ENCODE measurements around the gene ENTPD6.

The ENTPD6 gene

DNA sequence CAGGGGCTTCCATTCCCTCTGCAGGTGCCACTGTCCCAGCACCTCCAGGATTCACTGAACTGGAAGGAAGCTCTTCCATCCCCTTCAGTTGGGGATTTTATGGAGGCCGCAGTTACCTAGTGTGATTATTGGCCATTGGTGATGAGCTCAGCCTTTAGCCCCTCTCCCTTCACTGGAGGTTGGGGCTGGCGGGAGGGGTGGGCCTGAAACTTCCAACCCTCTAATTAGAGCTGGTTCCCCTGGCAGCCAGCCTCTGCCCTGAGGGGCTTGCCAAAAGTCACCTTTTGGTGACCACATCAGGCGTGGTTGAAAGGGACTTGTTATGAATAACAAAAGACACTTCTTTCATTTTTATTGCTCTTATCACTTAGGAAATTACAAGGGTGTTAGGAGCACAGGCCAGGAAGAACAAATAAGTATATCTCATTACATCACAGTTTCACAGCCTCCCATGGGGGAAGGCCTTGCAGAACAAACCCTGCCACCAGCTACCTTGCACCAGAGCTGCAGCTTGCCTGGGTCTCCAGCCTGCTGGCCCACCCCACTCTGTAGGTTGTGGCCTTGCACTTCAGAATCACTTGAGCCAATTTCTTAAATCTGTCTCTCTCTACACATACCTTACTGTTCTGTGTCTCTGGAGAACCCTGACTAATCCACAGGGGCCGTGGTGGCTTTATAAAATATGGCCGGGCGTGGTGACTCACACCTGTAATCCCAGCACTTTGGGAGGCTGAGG is 57.3 kb downstream of the ENTPD6 start:
- H3K27ac ChIP-seq (ENCODE audit: low read depth, low read length): no peak overlapping the region
- H3K9ac ChIP-seq (ENCODE audit: low read length): no peak overlapping the region
- peaks cover 27% of the 10 kb centered on the region; the same call in 1 of the 2 replicates for H3K4me1 ChIP-seq (ENCODE audit: control insufficient read depth, insufficient read depth, low read length)
- no peaks in the 10 kb centered on the region for H3K27me3 ChIP-seq (ENCODE audit: control insufficient read depth, insufficient read depth, low read length)
- H3K4me3 ChIP-seq (ENCODE audit: low read depth, low read length): no peak overlapping the region
- peaks cover 6% of the 10 kb centered on the region for H3K36me3 ChIP-seq (ENCODE audit: control insufficient read depth, insufficient read depth, low read length)
- no peaks in the 10 kb centered on the region for H3K9me3 ChIP-seq (ENCODE audit: control insufficient read depth, insufficient read depth, low read depth, low read length)

DNA sequence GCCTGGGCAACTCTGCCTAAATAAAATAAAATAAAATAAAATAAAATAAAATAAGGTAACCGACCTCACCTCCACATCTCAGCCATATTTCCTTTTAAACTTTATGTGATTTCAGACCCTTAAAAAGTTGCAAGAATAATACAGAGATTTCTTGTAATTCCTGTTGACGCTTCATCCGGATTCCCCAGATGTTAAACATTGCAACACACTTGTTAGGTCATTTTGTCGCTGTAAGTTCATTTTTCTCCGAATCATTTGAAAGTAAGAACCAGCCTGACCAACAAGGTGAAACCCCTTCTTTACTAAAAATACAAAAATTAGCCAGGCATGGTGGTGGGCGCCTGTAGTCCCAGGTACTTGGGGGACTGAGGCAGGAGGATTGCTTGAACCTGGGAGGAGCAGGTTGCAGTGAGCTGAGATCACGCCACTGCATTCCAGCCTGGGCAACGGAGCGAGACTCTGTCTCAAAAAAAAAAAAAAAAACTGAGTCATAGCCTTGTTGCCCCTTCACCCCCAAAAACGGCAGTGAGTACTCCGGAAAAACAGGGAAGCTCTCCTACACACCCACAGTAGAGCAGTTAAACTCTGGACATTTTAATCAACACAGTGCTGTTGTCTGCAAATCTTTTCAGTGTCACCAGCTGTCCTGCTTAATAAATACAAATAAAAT is 58.2 kb downstream of the ENTPD6 start:
- no peak overlapping the region for H3K27ac ChIP-seq (ENCODE audit: low read depth, low read length)
- no peaks in the 10 kb centered on the region for H3K9me3 ChIP-seq (ENCODE audit: control insufficient read depth, insufficient read depth, low read depth, low read length)
- no peak overlapping the region for H3K9ac ChIP-seq (ENCODE audit: low read length)
- H3K27me3 ChIP-seq (ENCODE audit: control insufficient read depth, insufficient read depth, low read length): no peaks in the 10 kb centered on the region
- peaks cover 6% of the 10 kb centered on the region for H3K36me3 ChIP-seq (ENCODE audit: control insufficient read depth, insufficient read depth, low read length)
- H3K4me3 ChIP-seq (ENCODE audit: low read depth, low read length): no peak overlapping the region
- H3K4me1 ChIP-seq (ENCODE audit: control insufficient read depth, insufficient read depth, low read length): peaks cover 27% of the 10 kb centered on the region; the same call in 1 of the 2 replicates

- H3K4me1 ChIP-seq (ENCODE audit: control insufficient read depth, insufficient read depth, low read length): peaks cover 21% of the 10 kb centered on the region; the same call in 1 of the 2 replicates
- H3K9ac ChIP-seq (ENCODE audit: low read length): no peak overlapping the region
- no peak overlapping the region for H3K4me3 ChIP-seq (ENCODE audit: low read depth, low read length)
- H3K27me3 ChIP-seq (ENCODE audit: control insufficient read depth, insufficient read depth, low read length): no peaks in the 10 kb centered on the region
- peaks cover 10% of the 10 kb centered on the region for H3K36me3 ChIP-seq (ENCODE audit: control insufficient read depth, insufficient read depth, low read length)
- no peaks in the 10 kb centered on the region for H3K9me3 ChIP-seq (ENCODE audit: control insufficient read depth, insufficient read depth, low read depth, low read length)
- no peak overlapping the region for H3K27ac ChIP-seq (ENCODE audit: low read depth, low read length)
Observed at GRCh38 chr20:25254571-25254970, 59.1 kb downstream of the ENTPD6 start.

- H3K4me1 ChIP-seq (ENCODE audit: control insufficient read depth, insufficient read depth, low read length): peaks cover 19% of the 10 kb centered on the region; the same call in 1 of the 2 replicates
- no peak overlapping the region for H3K4me3 ChIP-seq (ENCODE audit: low read depth, low read length)
- H3K9me3 ChIP-seq (ENCODE audit: control insufficient read depth, insufficient read depth, low read depth, low read length): no peaks in the 10 kb centered on the region
- no peak overlapping the region for H3K9ac ChIP-seq (ENCODE audit: low read length)
- H3K27me3 ChIP-seq (ENCODE audit: control insufficient read depth, insufficient read depth, low read length): no peaks in the 10 kb centered on the region
- H3K27ac ChIP-seq (ENCODE audit: low read depth, low read length): no peak overlapping the region
- H3K36me3 ChIP-seq (ENCODE audit: control insufficient read depth, insufficient read depth, low read length): peaks cover 16% of the 10 kb centered on the region
Observed at GRCh38 chr20:25254986-25255680, 59.6 kb downstream of the ENTPD6 start.

DNA sequence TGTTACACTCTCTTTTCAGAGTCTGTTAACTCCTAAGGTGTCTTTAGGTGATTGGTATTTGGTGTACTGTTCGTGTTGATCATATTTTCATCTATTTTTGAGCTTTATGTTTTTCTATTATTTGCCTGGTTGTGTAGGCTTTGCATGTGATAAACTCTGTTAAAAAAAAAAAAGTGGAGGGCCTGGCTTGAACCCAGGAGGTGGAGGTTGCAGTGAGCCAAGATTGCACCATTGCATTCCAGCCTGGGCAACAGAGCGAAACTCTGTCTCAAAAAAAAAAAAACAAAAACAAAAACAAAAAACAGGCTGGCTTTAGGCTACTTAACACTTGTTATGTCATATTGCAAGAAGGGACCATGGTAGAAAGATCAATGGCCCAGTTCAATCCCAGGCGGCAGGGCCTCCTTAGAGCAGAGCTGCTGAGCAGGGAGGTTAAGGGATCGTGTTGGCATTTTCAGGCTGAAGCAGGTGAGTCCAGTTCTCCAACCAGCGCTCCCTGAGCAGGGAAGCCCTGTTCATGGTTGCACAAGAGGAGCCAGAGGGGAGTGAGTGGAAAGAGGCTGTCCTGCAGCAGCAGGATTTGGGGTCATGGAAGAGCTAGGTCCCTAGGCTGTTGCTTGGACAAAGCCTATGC is 60.8 kb downstream of the ENTPD6 start:
- Histone ChIP-seq H3K27ac (ENCODE audit: low read depth, low read length) (no peak overlapping the region), H3K4me1 (ENCODE audit: control insufficient read depth, insufficient read depth, low read length) (peaks cover 16% of the 10 kb centered on the region; the same call in 1 of the 2 replicates), H3K9ac (ENCODE audit: low read length) (no peak overlapping the region), H3K4me3 (ENCODE audit: low read depth, low read length) (no peak overlapping the region), H3K27me3 (ENCODE audit: control insufficient read depth, insufficient read depth, low read length) (no peaks in the 10 kb centered on the region), H3K36me3 (ENCODE audit: control insufficient read depth, insufficient read depth, low read length) (peaks cover 25% of the 10 kb centered on the region), H3K9me3 (ENCODE audit: control insufficient read depth, insufficient read depth, low read depth, low read length) (peaks cover 6% of the 10 kb centered on the region; the same call in 1 of the 2 replicates)

DNA sequence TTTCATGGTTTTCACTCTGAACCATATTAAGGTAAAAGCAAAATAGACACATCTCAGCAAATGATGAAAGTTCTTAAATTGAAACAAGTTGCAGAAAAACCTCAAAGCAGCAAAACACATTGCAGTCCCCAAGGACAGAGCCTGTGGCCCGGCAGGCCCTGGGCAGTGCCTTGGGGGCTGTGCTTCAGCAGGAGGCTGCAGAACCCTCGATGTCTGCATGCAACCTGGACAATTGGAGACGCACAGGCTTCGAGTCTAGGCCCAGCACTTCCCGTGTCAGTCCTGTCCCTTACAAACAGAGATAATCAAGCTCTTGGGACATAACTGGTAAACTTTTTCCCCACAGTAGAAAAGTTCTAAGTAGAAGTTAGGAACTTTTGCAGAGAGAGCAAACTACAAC is 61.6 kb downstream of the ENTPD6 start:
- Histone ChIP-seq H3K9me3 (ENCODE audit: control insufficient read depth, insufficient read depth, low read depth, low read length) (peaks cover 6% of the 10 kb centered on the region; the same call in 1 of the 2 replicates), H3K9ac (ENCODE audit: low read length) (no peak overlapping the region), H3K4me1 (ENCODE audit: control insufficient read depth, insufficient read depth, low read length) (peaks cover 15% of the 10 kb centered on the region; the same call in 1 of the 2 replicates), H3K27ac (ENCODE audit: low read depth, low read length) (no peak overlapping the region), H3K36me3 (ENCODE audit: control insufficient read depth, insufficient read depth, low read length) (peaks cover 25% of the 10 kb centered on the region), H3K4me3 (ENCODE audit: low read depth, low read length) (no peak overlapping the region), H3K27me3 (ENCODE audit: control insufficient read depth, insufficient read depth, low read length) (no peaks in the 10 kb centered on the region)

- no peaks in the 10 kb centered on the region for H3K27me3 ChIP-seq (ENCODE audit: control insufficient read depth, insufficient read depth, low read length)
- H3K4me3 ChIP-seq (ENCODE audit: low read depth, low read length): no peak overlapping the region
- H3K9ac ChIP-seq (ENCODE audit: low read length): no peak overlapping the region
- peaks cover 23% of the 10 kb centered on the region for H3K36me3 ChIP-seq (ENCODE audit: control insufficient read depth, insufficient read depth, low read length)
- H3K4me1 ChIP-seq (ENCODE audit: control insufficient read depth, insufficient read depth, low read length): peaks cover 7% of the 10 kb centered on the region; the same call in 1 of the 2 replicates
- no peak overlapping the region for H3K27ac ChIP-seq (ENCODE audit: low read depth, low read length)
- peaks cover 6% of the 10 kb centered on the region; the same call in 1 of the 2 replicates for H3K9me3 ChIP-seq (ENCODE audit: control insufficient read depth, insufficient read depth, low read depth, low read length)
Observed at GRCh38 chr20:25257756-25258475, 62.4 kb downstream of the ENTPD6 start.

GRCh38 chr20:25258476-25258805 is 62.9 kb downstream of the ENTPD6 start:
- Histone ChIP-seq H3K9ac (ENCODE audit: low read length) (no peak overlapping the region), H3K9me3 (ENCODE audit: control insufficient read depth, insufficient read depth, low read depth, low read length) (peaks cover 6% of the 10 kb centered on the region; the same call in 1 of the 2 replicates), H3K36me3 (ENCODE audit: control insufficient read depth, insufficient read depth, low read length) (peaks cover 21% of the 10 kb centered on the region), H3K4me1 (ENCODE audit: control insufficient read depth, insufficient read depth, low read length) (peaks cover 5% of the 10 kb centered on the region; the same call in 1 of the 2 replicates), H3K27me3 (ENCODE audit: control insufficient read depth, insufficient read depth, low read length) (no peaks in the 10 kb centered on the region), H3K4me3 (ENCODE audit: low read depth, low read length) (no peak overlapping the region), H3K27ac (ENCODE audit: low read depth, low read length) (no peak overlapping the region)

DNA sequence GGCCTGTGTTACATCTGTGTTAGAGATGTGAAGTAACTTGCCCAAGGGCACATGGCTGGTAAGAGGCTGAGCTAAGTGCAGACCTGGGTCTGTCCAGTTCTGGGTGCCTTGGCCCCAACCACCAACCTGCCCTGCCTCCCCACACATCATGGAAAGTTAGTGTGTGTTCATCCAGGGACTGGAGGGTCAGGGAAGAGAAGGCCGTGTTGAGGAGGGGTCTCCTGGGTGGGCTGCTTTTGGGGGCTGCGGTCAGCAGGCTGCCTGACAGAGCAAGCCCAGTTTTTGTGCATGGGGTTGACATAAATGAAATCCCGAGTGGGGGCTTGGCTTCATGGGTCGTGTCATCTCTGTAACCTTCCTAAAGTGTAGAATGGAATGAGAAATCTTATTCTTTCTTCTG is 63.3 kb downstream of the ENTPD6 start:
- H3K4me1 ChIP-seq (ENCODE audit: control insufficient read depth, insufficient read depth, low read length): peaks cover 5% of the 10 kb centered on the region; the same call in 1 of the 2 replicates
- peaks cover 21% of the 10 kb centered on the region for H3K36me3 ChIP-seq (ENCODE audit: control insufficient read depth, insufficient read depth, low read length)
- H3K27ac ChIP-seq (ENCODE audit: low read depth, low read length): no peak overlapping the region
- H3K9ac ChIP-seq (ENCODE audit: low read length): no peak overlapping the region
- H3K4me3 ChIP-seq (ENCODE audit: low read depth, low read length): no peak overlapping the region
- peaks cover 6% of the 10 kb centered on the region; the same call in 1 of the 2 replicates for H3K9me3 ChIP-seq (ENCODE audit: control insufficient read depth, insufficient read depth, low read depth, low read length)
- no peaks in the 10 kb centered on the region for H3K27me3 ChIP-seq (ENCODE audit: control insufficient read depth, insufficient read depth, low read length)

GRCh38 chr20:25259358-25259757 is 63.8 kb downstream of the ENTPD6 start:
- Histone ChIP-seq H3K9me3 (ENCODE audit: control insufficient read depth, insufficient read depth, low read depth, low read length) (peaks cover 6% of the 10 kb centered on the region; the same call in 1 of the 2 replicates), H3K36me3 (ENCODE audit: control insufficient read depth, insufficient read depth, low read length) (peaks cover 21% of the 10 kb centered on the region), H3K9ac (ENCODE audit: low read length) (no peak overlapping the region), H3K27me3 (ENCODE audit: control insufficient read depth, insufficient read depth, low read length) (no peaks in the 10 kb centered on the region), H3K4me1 (ENCODE audit: control insufficient read depth, insufficient read depth, low read length) (peaks cover 5% of the 10 kb centered on the region; the same call in 1 of the 2 replicates), H3K4me3 (ENCODE audit: low read depth, low read length) (no peak overlapping the region), H3K27ac (ENCODE audit: low read depth, low read length) (no peak overlapping the region)

Measured in HUES6 (cell line).